Measurements from ENCODE around the gene ARFGAP3. TPM values are rescaled to one million over a fixed set of nuclear protein-coding genes. Genes with fewer than 3 reads are reported as not detected.

Gene ARFGAP3
- total and polyA plus RNA-seq, 2 experiments from 2014 or later = 53.7 to 89.5 TPM

DNA sequence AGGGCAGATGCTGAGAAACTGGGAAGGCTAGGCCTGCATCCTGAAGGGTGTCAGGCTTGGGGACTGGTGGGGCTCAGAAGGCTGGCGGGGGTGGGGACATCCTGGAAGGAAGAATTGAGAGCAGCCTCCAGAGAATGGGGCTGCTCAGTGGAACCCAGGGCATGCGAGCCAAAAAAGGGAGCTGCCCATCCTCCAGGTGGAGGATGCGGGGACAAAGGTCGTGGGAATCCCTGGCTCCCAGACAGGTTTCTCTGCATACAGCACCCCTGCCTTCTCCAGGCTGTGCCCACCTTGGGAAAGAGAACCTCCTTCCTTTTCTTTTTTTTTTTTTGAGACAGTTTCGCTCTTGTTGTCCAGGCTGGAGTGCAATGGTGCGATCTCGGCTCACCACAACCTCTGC lies 40.9 kb upstream of the ARFGAP3 start:
- H3K4me2 ChIP-seq = no peak overlapping the region
- no peaks in the 10 kb centered on the region for H3K9me2 ChIP-seq (replicated peaks; ENCODE audit: insufficient read depth)
- no peaks in the 10 kb centered on the region for H3K36me3 ChIP-seq (replicated peaks; ENCODE audit: insufficient read depth, low read depth)
- WGBS (ENCODE audit: low lambda C conversion rate, missing lambda C conversion rate) = 96% methylated on average over 7 of the region's 7 CpGs
- no peak overlapping the region for H3K4me3 ChIP-seq
- H3K27me3 ChIP-seq = no peaks in the 10 kb centered on the region
- no peaks in the 10 kb centered on the region for H3K9me3 ChIP-seq (ENCODE audit: low read depth)
- peaks cover 84% of the 10 kb centered on the region for H3K79me2 ChIP-seq
- no peak overlapping the region for H3K27ac ChIP-seq
- H4K20me1 ChIP-seq (ENCODE audit: insufficient read depth, poor library complexity, severe bottlenecking) = peaks cover 36% of the 10 kb centered on the region
- peaks cover under 1% of the 10 kb centered on the region for H3K4me1 ChIP-seq (ENCODE audit: insufficient read depth)
- TF ChIP-seq EZH2 (IDR thresholded peaks at IDR 0.05; ENCODE audit: borderline replicate concordance) = no peak
- TF ChIP-seq CTCF (IDR thresholded peaks at IDR 0.05; ENCODE audit: poor library complexity) = no peak
- no peak for TF ChIP-seq EZH2phosphoT487 (IDR thresholded peaks at IDR 0.05; ENCODE audit: low read depth, severe bottlenecking, unreplicated experiment)
- no peak overlapping the region for H2AFZ ChIP-seq
- DNase-seq (ENCODE audit: low spot score) = no peak

- H3K4me3 ChIP-seq = no peak overlapping the region
- TF ChIP-seq EZH2 (IDR thresholded peaks at IDR 0.05; ENCODE audit: borderline replicate concordance) = no peak
- TF ChIP-seq EZH2phosphoT487 (IDR thresholded peaks at IDR 0.05; ENCODE audit: low read depth, severe bottlenecking, unreplicated experiment) = no peak
- no peak for TF ChIP-seq CTCF (IDR thresholded peaks at IDR 0.05; ENCODE audit: poor library complexity)
- H3K9me3 ChIP-seq (ENCODE audit: low read depth) = no peaks in the 10 kb centered on the region
- WGBS (ENCODE audit: low lambda C conversion rate, missing lambda C conversion rate) = 97% methylated on average over 9 of the region's 9 CpGs
- H3K27ac ChIP-seq = no peak overlapping the region
- H3K4me2 ChIP-seq = no peak overlapping the region
- H4K20me1 ChIP-seq (ENCODE audit: insufficient read depth, poor library complexity, severe bottlenecking) = peaks cover 22% of the 10 kb centered on the region
- no peaks in the 10 kb centered on the region for H3K27me3 ChIP-seq
- H2AFZ ChIP-seq = no peak overlapping the region
- H3K9me2 ChIP-seq (replicated peaks; ENCODE audit: insufficient read depth) = no peaks in the 10 kb centered on the region
- peaks cover 70% of the 10 kb centered on the region for H3K79me2 ChIP-seq
- DNase-seq (ENCODE audit: low spot score) = no peak
- no peaks in the 10 kb centered on the region for H3K4me1 ChIP-seq (ENCODE audit: insufficient read depth)
- H3K36me3 ChIP-seq (replicated peaks; ENCODE audit: insufficient read depth, low read depth) = no peaks in the 10 kb centered on the region
Measured at GRCh38 chr22:42895541-42895981, 38.5 kb upstream of the ARFGAP3 start.

- Histone ChIP-seq H2AFZ (no peak overlapping the region), H3K27me3 (no peaks in the 10 kb centered on the region), H3K27ac (no peak overlapping the region), H3K79me2 (peaks cover 65% of the 10 kb centered on the region), H4K20me1 (ENCODE audit: insufficient read depth, poor library complexity, severe bottlenecking) (peaks cover 21% of the 10 kb centered on the region), H3K36me3 (replicated peaks; ENCODE audit: insufficient read depth, low read depth) (no peaks in the 10 kb centered on the region), H3K9me2 (replicated peaks; ENCODE audit: insufficient read depth) (no peaks in the 10 kb centered on the region), H3K4me2 (no peak overlapping the region), H3K4me3 (no peak overlapping the region), H3K9me3 (ENCODE audit: low read depth) (no peaks in the 10 kb centered on the region), H3K4me1 (ENCODE audit: insufficient read depth) (no peaks in the 10 kb centered on the region)
- no peak for DNase-seq (ENCODE audit: low spot score)
- WGBS (ENCODE audit: low lambda C conversion rate, missing lambda C conversion rate) = 73% methylated on average over 7 of the region's 7 CpGs
- no peak for TF ChIP-seq EZH2phosphoT487 (IDR thresholded peaks at IDR 0.05; ENCODE audit: low read depth, severe bottlenecking, unreplicated experiment)
- no peak for TF ChIP-seq EZH2 (IDR thresholded peaks at IDR 0.05; ENCODE audit: borderline replicate concordance)
- no peak for TF ChIP-seq CTCF (IDR thresholded peaks at IDR 0.05; ENCODE audit: poor library complexity)
Measured at GRCh38 chr22:42895087-42895486, 38.0 kb upstream of the ARFGAP3 start.
